Mucosa of descending colon (tissue), 3 donors: Measurements from ENCODE around the gene MAP2K1. TPM values are rescaled to one million over a fixed set of nuclear protein-coding genes. Genes with fewer than 3 reads are reported as not detected.
"Not testable (repeated sequence)": the region's sequence is repeated elsewhere in the genome, so short reads cannot be mapped to it uniquely, and the experiment has no call there.

Experiments used
- ATAC-seq: fragments of 200-7000 bp; cut with Tn5 transposase; one replicate; pipeline ENCODE4 v1.9.1; 2020; ENCODE audit warnings: mild to moderate bottlenecking, moderate library complexity
- DNase-seq, 3 donors: peaks; one replicate each; pipeline ENCODE4 v3.0.0-alpha.2; 2020
- H3K36me3 ChIP-seq: fragments of 200-600 bp; one replicate; pipeline ENCODE4 v1.8.0; 2021; ENCODE audit warnings: low read depth, mild to moderate bottlenecking
- H3K4me1 ChIP-seq: fragments of 200-600 bp; one replicate; pipeline ENCODE4 v1.8.0; 2021; ENCODE audit warnings: low read depth, mild to moderate bottlenecking
- H3K4me3 ChIP-seq: fragments of 200-600 bp; one replicate; pipeline ENCODE4 v1.8.0; 2021; ENCODE audit warnings: mild to moderate bottlenecking
- H3K9me3 ChIP-seq: fragments of 200-600 bp; one replicate; pipeline ENCODE4 v1.8.0; 2021; ENCODE audit warnings: mild to moderate bottlenecking
- CTCF ChIP-seq: fragments of 200-600 bp; IDR thresholded peaks from one replicate; pipeline ENCODE4 v1.8.0; 2022; ENCODE audit warnings: antibody characterized with exemption, mild to moderate bottlenecking
- intact Hi-C, 2 donors: fragments of 100-400 bp; cut with DNase I in 1 of 2; cut with micrococcal nuclease in 1 of 2; formaldehyde crosslinking; loops; one replicate each; pipeline versions ENCODE4 v1.11.0 to v1.11.1; 2022; cut with DNase I, micrococcal nuclease
- total RNA-seq, 3 donors: library from RNA; stranded (reverse); fragmentation: NEBNext Ultra II Directional in 2 of 3; extraction: Animal tissue kit (Norgen Biotek cat#: 25700) in 2 of 3; gene quantifications; one replicate each; pipeline versions ENCODE4 v1.2.1 to v1.2.4, GENCODE V29; 2021 to 2023
- donor health status: DM: no; HTN: no; CAD: no; lungs with moderate emphysema.
- donor health status: DM: no; HTN: no; CAD: no.
- donor health status: DM: no; HTN: yes; CAD: no.

The MAP2K1 gene
- total RNA-seq, 3 donors from 2014 or later: 34.4 to 45.3 (median 44.0) TPM

- ATAC-seq (peak; percentile 31), DNase-seq (peak in 1 of 3 donors; percentile 17)
- Histone ChIP-seq H3K36me3 (no peaks in the 10 kb centered on the region), H3K9me3 (no peaks in the 10 kb centered on the region), H3K4me1 (peaks cover 15% of the 10 kb centered on the region), H3K4me3 (no peak overlapping the region)
- intact Hi-C loops: loop anchor here in 1 of 2 donors (10.0 kb wide), 1 partner anchor 104 kb away; the partner anchor contains the start of gene SNAPC5
- no peak for TF ChIP-seq CTCF
Observed at GRCh38 chr15:66390678-66391077, 4.0 kb downstream of the MAP2K1 start.

GRCh38 chr15:66393037-66393436, 6.3 kb downstream of the MAP2K1 start:
- ATAC-seq, H3K4me3 ChIP-seq, H3K36me3 ChIP-seq, H3K9me3 ChIP-seq, DNase-seq: not testable (repeated sequence)
- intact Hi-C loops: loop anchor here in 1 of 2 donors (10.0 kb wide), 1 partner anchor 102 kb away; the partner anchor contains the start of gene SNAPC5
- peaks cover 12% of the 10 kb centered on the region for H3K4me1 ChIP-seq

GRCh38 chr15:66394472-66394871, 7.8 kb downstream of the MAP2K1 start:
- DNase-seq: no peak
- ATAC-seq: no peak

GRCh38 chr15:66394915-66395314, 8.2 kb downstream of the MAP2K1 start:
- no peak overlapping the region for H3K4me3 ChIP-seq
- no peak for DNase-seq
- H3K4me1 ChIP-seq: peaks cover 4% of the 10 kb centered on the region
- H3K9me3 ChIP-seq: no peaks in the 10 kb centered on the region
- intact Hi-C loops: loop anchor here in 1 of 2 donors (10.0 kb wide), 1 partner anchor 100 kb away; the partner anchor contains the start of gene SNAPC5
- no peaks in the 10 kb centered on the region for H3K36me3 ChIP-seq
- no peak for TF ChIP-seq CTCF
- ATAC-seq: no peak

More at GRCh38 chr15:66394472-66394871, 7.8 kb downstream of the MAP2K1 start:
- no peaks in the 10 kb centered on the region for H3K36me3 ChIP-seq
- peaks cover 4% of the 10 kb centered on the region for H3K4me1 ChIP-seq
- H3K9me3 ChIP-seq: no peaks in the 10 kb centered on the region
- intact Hi-C loops: loop anchor here in 1 of 2 donors (10.0 kb wide), 1 partner anchor 100 kb away; the partner anchor contains the start of gene SNAPC5
- no peak overlapping the region for H3K4me3 ChIP-seq
- no peak for TF ChIP-seq CTCF

GRCh38 chr15:66399276-66399675, 12.6 kb downstream of the MAP2K1 start:
- Histone ChIP-seq H3K36me3 (no peaks in the 10 kb centered on the region), H3K4me3 (no peak overlapping the region), H3K4me1 (no peaks in the 10 kb centered on the region), H3K9me3 (no peaks in the 10 kb centered on the region)
- DNase-seq (no peak), ATAC-seq (no peak)
- intact Hi-C loops: loop anchor here in 1 of 2 donors (10.0 kb wide), 1 partner anchor 96 kb away; the partner anchor contains the start of gene SNAPC5
- no peak for TF ChIP-seq CTCF

GRCh38 chr15:66400351-66400774, 13.7 kb downstream of the MAP2K1 start:
- H3K36me3 ChIP-seq: no peaks in the 10 kb centered on the region
- intact Hi-C loops: no loop called here
- no peak overlapping the region for H3K4me3 ChIP-seq
- no peak for ATAC-seq
- TF ChIP-seq CTCF: no peak
- no peak for DNase-seq
- no peaks in the 10 kb centered on the region for H3K4me1 ChIP-seq
- no peaks in the 10 kb centered on the region for H3K9me3 ChIP-seq
